Amniotic epithelial cell (primary cell): Measurements from ENCODE around the gene GPD1L.

Experiments used
- DNase-seq: peaks from one replicate; pipeline ENCODE4 v3.0.0-alpha.2; 2010; ENCODE audit warnings: low read depth

GPD1L gene

GRCh38 chr3:32137870-32138269, 31.4 kb downstream of the GPD1L start:
- DNase-seq, result no peak

GRCh38 chr3:32138545-32139104, 32.2 kb downstream of the GPD1L start:
- DNase-seq, result no peak

GRCh38 chr3:32140943-32141342, 34.5 kb downstream of the GPD1L start:
- DNase-seq, result peak; percentile 40

- peak; percentile 95 for DNase-seq
Observed at GRCh38 chr3:32143849-32144757, 37.7 kb downstream of the GPD1L start.

- no peak for DNase-seq
Observed at GRCh38 chr3:32146746-32147211, 40.4 kb downstream of the GPD1L start.

- DNase-seq, result no peak
Observed at GRCh38 chr3:32147509-32147908, 41.1 kb downstream of the GPD1L start.

GRCh38 chr3:32147933-32148332, 41.5 kb downstream of the GPD1L start:
- DNase-seq, result no peak

- DNase-seq, result peak; percentile 40
Observed at GRCh38 chr3:32148351-32148750, 41.9 kb downstream of the GPD1L start.

- no peak for DNase-seq
Observed at GRCh38 chr3:32153414-32154204, 47.2 kb downstream of the GPD1L start.

GRCh38 chr3:32154205-32154579, 47.8 kb downstream of the GPD1L start:
- DNase-seq, result no peak

- no peak for DNase-seq
Observed at GRCh38 chr3:32155117-32155516, 48.7 kb downstream of the GPD1L start.

GRCh38 chr3:32157600-32158264, 51.3 kb downstream of the GPD1L start:
- DNase-seq, result no peak

- DNase-seq, result no peak
Observed at GRCh38 chr3:32160706-32161214, 54.3 kb downstream of the GPD1L start.

GRCh38 chr3:32165442-32165841, 59.0 kb downstream of the GPD1L start:
- no peak for DNase-seq

- no peak for DNase-seq
Observed at GRCh38 chr3:32166654-32167053, 60.2 kb downstream of the GPD1L start.

GRCh38 chr3:32172420-32172819, 66.0 kb downstream of the GPD1L start:
- no peak for DNase-seq

- DNase-seq, result peak; percentile 61
Observed at GRCh38 chr3:32175607-32176197, 69.3 kb downstream of the GPD1L start.

- DNase-seq, result peak; percentile 24
Observed at GRCh38 chr3:32176989-32177701, 70.7 kb downstream of the GPD1L start.

GRCh38 chr3:32177702-32178198, 71.3 kb downstream of the GPD1L start:
- peak; percentile 74 for DNase-seq

- no peak for DNase-seq
Observed at GRCh38 chr3:32180141-32180784, 73.8 kb downstream of the GPD1L start.
